NK-92 (cell line): ENCODE results near the gene NFKBIL1.

ENCODE experiments used
- DNase-seq: peaks from one replicate; lab custom pipeline; 2025; ENCODE audit not compliant: unreplicated experiment; lab: John Stamatoyannopoulos, UW

The NFKBIL1 gene

GRCh38 chr6:31559606-31559957 lies 12.2 kb downstream of the NFKBIL1 start:
- DNase-seq, result no peak

GRCh38 chr6:31559958-31560696 lies 12.7 kb downstream of the NFKBIL1 start:
- no peak for DNase-seq

- DNase-seq, result no peak
These were observed 13.3 kb downstream of the NFKBIL1 start for GRCh38 chr6:31560697-31561058.

- no peak for DNase-seq
These were observed 20.3 kb downstream of the NFKBIL1 start for GRCh38 chr6:31567531-31568370.

GRCh38 chr6:31568537-31568961 lies 21.1 kb downstream of the NFKBIL1 start:
- no peak for DNase-seq

- no peak for DNase-seq
These were observed 22.6 kb downstream of the NFKBIL1 start for GRCh38 chr6:31569861-31570536.

- DNase-seq, result no peak
These were observed 24.9 kb downstream of the NFKBIL1 start, which contains the start of gene LTA for GRCh38 chr6:31572041-31572911. Gene LTA, plus strand, starts transcription at chr6:31572289. Its CDS starts 454 bp downstream, at chr6:31572743.

GRCh38 chr6:31573239-31574105 lies 26.1 kb downstream of the NFKBIL1 start:
- DNase-seq, result no peak

- no peak for DNase-seq
These were observed 27.0 kb downstream of the NFKBIL1 start for GRCh38 chr6:31574106-31575061.

- DNase-seq, result no peak
These were observed 28.0 kb downstream of the NFKBIL1 start, which contains the start of gene TNF for GRCh38 chr6:31575335-31575901. Gene TNF, plus strand, starts transcription at chr6:31575565. Its CDS starts 177 bp downstream, at chr6:31575742.

- DNase-seq, result no peak
These were observed 28.7 kb downstream of the NFKBIL1 start for GRCh38 chr6:31575952-31576685.

- no peak for DNase-seq
These were observed 29.6 kb downstream of the NFKBIL1 start for GRCh38 chr6:31576897-31577578.

GRCh38 chr6:31577579-31577966 lies 30.2 kb downstream of the NFKBIL1 start:
- DNase-seq, result no peak

GRCh38 chr6:31578184-31579118 lies 31.0 kb downstream of the NFKBIL1 start:
- no peak for DNase-seq

- no peak for DNase-seq
These were observed 31.7 kb downstream of the NFKBIL1 start for GRCh38 chr6:31579119-31579505.
